Upper lobe of left lung (tissue), 6 donors: ENCODE measurements around the gene MTURN. TPM values are rescaled to one million over a fixed set of nuclear protein-coding genes. Genes with fewer than 3 reads are reported as not detected.

Source experiments
- ATAC-seq, 2 donors: fragments of 200-7000 bp; cut with Tn5 transposase; one replicate each; pipeline ENCODE4 v1.9.1; 2022; ENCODE audit warnings: mild to moderate bottlenecking in 2 of 2, moderate library complexity in 2 of 2; ENCODE audit not compliant: low FRiP score in 2 of 2
- DNase-seq, 2 donors: peaks; one replicate each; pipeline ENCODE4 v3.0.0-alpha.2; 2019 to 2020
- H3K27ac ChIP-seq, 4 donors: fragments of 200-600 bp; sonication (generic); one replicate each; pipeline ENCODE4 v1.5.1; 2016 to 2019
- H3K27me3 ChIP-seq, 4 donors: fragments of 200-600 bp; sonication (generic); one replicate each; pipeline ENCODE4 v1.5.1; 2017 to 2019
- H3K36me3 ChIP-seq, 4 donors: fragments of 200-600 bp; sonication (generic); one replicate each; pipeline ENCODE4 v1.5.1; 2016 to 2019
- H3K4me1 ChIP-seq, 4 donors: fragments of 200-600 bp; sonication (generic); one replicate each; pipeline ENCODE4 v1.5.1; 2018 to 2019
- H3K4me3 ChIP-seq, 4 donors: fragments of 200-600 bp; sonication (generic); one replicate each; pipeline ENCODE4 v1.5.1; 2017 to 2019; ENCODE audit warnings: mild to moderate bottlenecking in 2 of 4, moderate library complexity in 1 of 4
- H3K9me3 ChIP-seq, 4 donors: fragments of 200-600 bp; sonication (generic); one replicate each; pipeline ENCODE4 v1.5.1; 2018 to 2019
- EP300 ChIP-seq, 4 donors: sonication (generic); formaldehyde crosslinking; IDR thresholded peaks; one replicate each; pipeline ENCODE4 v1.5.1; 2017; ENCODE audit warnings: antibody characterized with exemption in 4 of 4, control low read depth in 2 of 4
- POLR2A ChIP-seq, 4 donors: fragments of 450-650 bp; IDR thresholded peaks; one replicate each; pipeline ENCODE4 v1.5.1; 2016 to 2017; ENCODE audit warnings: antibody characterized with exemption in 4 of 4, mild to moderate bottlenecking in 2 of 4
- POLR2AphosphoS5 ChIP-seq, 2 donors: sonication (generic); formaldehyde crosslinking; IDR thresholded peaks; one replicate each; pipeline ENCODE4 v1.5.1; 2017; ENCODE audit warnings: antibody characterized with exemption in 2 of 2
- WGBS, 2 donors: methylation state at CpG; one replicate each; pipeline ENCODE4 v1.1.5; 2017 to 2018; 5-methylcytosine and 5-hydroxymethylcytosine counted together
- total RNA-seq, 6 donors: library from RNA; depleted of rRNA in 4 of 6; stranded (reverse); fragments of >200 nt in 4 of 6; gene quantifications; one replicate each; pipeline versions ENCODE4 v1.1.0 to v1.2.1, GENCODE V29; 2016 to 2021
- TF ChIP-seq, protein P1 (sequence below), 6 experiments: fragments of 450-650 bp in 4 of 6; fragments of 200-600 bp in 2 of 6; sonication (generic) in 2 of 6; IDR thresholded peaks; one replicate each; pipeline ENCODE4 v1.5.1; 2016 to 2019; ENCODE audit warnings: antibody characterized with exemption in 6 of 6
- donor health status: DM: no; HTN: no; CAD: no; lungs with moderate emphysema.
- donor health status: DM: no; HTN: yes; CAD: no; lungs with severe emphysema.

The MTURN gene
- total RNA-seq, 6 donors from 2014 or later, result 27.2 to 112 (median 39.6) TPM

DNA sequence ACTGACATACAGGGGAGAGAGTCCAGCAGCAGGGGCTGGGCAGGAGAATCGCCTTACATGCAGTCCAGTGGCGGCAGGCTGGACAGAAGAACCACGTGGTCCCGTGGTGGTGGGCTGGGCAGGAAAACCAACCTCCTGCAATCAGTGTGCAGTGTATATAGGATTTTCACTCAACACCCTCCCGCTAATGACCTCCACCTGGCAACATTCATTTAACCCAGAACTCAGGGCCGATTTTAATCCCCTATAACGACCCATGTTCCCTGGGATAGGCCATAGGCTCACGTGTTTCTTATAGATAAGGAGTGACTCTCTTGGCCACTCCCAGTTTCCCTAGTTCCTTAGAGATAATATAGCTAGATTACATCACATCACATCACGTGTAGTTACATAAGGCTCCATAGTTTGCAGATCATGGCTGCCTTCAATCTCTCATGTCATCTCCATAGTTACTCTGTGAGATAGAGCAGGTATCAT, 19.4 kb downstream of the MTURN start:
- no peak overlapping the region for H3K4me3 ChIP-seq
- DNase-seq (no peak), ATAC-seq (no peak)
- TF ChIP-seq, protein P1, sequence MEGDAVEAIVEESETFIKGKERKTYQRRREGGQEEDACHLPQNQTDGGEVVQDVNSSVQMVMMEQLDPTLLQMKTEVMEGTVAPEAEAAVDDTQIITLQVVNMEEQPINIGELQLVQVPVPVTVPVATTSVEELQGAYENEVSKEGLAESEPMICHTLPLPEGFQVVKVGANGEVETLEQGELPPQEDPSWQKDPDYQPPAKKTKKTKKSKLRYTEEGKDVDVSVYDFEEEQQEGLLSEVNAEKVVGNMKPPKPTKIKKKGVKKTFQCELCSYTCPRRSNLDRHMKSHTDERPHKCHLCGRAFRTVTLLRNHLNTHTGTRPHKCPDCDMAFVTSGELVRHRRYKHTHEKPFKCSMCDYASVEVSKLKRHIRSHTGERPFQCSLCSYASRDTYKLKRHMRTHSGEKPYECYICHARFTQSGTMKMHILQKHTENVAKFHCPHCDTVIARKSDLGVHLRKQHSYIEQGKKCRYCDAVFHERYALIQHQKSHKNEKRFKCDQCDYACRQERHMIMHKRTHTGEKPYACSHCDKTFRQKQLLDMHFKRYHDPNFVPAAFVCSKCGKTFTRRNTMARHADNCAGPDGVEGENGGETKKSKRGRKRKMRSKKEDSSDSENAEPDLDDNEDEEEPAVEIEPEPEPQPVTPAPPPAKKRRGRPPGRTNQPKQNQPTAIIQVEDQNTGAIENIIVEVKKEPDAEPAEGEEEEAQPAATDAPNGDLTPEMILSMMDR (IDR thresholded peaks at IDR 0.05), result no peak
- TF ChIP-seq POLR2A (IDR thresholded peaks at IDR 0.05) (no peak), POLR2AphosphoS5 (IDR thresholded peaks at IDR 0.05) (no peak), EP300 (IDR thresholded peaks at IDR 0.05) (no peak)
- no peaks in the 10 kb centered on the region for H3K9me3 ChIP-seq
- H3K27ac ChIP-seq, result no peak overlapping the region
- WGBS, 2 donors, result 83 to 89% methylated on average over 9 of the region's 9 CpGs
- H3K4me1 ChIP-seq, result peaks cover 2 to 12% (median 5%) of the 10 kb centered on the region in 4 donors
- peaks cover 0 to 45% (median 16%) of the 10 kb centered on the region in 4 donors for H3K36me3 ChIP-seq
- no peaks in the 10 kb centered on the region for H3K27me3 ChIP-seq

DNA sequence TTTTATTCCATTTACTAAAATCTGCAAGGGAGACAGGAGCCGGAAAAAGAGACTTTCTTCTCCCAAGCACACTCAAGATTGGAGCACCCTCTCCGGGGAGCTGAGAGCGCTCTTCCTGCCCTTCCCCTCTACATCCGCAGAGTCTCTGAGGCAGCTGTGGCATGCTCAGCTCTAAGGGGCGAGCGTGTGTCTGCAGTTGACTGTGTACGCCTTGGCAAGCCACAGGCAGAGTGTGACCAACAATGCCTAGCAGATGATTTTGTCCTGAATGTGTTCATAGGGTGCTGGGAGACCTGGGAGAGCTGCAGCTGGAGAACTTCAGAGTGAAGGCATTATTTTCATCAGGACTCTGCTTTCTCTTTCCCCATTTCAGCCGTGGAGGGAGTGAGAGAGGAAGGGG, 20.7 kb downstream of the MTURN start:
- WGBS, 2 donors, result 65 to 88% methylated on average over 8 of the region's 8 CpGs

DNA sequence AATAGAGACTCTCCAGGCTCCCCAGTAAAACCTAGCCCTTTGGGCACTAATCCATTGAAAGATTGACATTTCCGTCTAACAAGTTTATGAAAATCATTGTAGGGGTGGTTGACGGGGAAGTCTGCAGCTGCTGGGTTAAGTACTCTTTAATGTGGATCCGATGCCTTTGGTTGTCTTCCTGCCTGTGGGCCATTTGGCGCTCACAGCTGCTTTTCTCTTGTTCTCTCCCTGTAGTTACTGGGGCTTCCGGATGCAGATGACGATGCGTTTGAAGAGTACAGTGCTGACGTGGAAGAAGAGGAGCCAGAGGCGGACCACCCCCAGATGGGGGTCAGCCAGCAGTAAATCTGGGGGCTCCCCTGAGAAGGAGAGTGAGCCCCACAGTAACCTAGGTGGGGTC, 22.4 kb downstream of the MTURN start:
- Histone ChIP-seq H3K27me3 (no peaks in the 10 kb centered on the region), H3K9me3 (no peaks in the 10 kb centered on the region), H3K36me3 (peaks cover 0 to 34% (median 11%) of the 10 kb centered on the region in 4 donors), H3K4me1 (peaks cover 9 to 20% (median 14%) of the 10 kb centered on the region in 4 donors), H3K4me3 (no peak overlapping the region), H3K27ac (no peak overlapping the region)
- 85 to 89% methylated on average over 9 of the region's 9 CpGs for WGBS, 2 donors
- no peak for ATAC-seq
- no peak for DNase-seq
- TF ChIP-seq POLR2AphosphoS5 (IDR thresholded peaks at IDR 0.05) (no peak), POLR2A (IDR thresholded peaks at IDR 0.05) (no peak), EP300 (IDR thresholded peaks at IDR 0.05) (no peak)
- TF ChIP-seq, protein P1 (IDR thresholded peaks at IDR 0.05), result no peak

More for the DNA sequence above, 20.7 kb downstream of the MTURN start:
- Histone ChIP-seq H3K4me1 (peaks cover 9 to 20% (median 14%) of the 10 kb centered on the region in 4 donors), H3K9me3 (no peaks in the 10 kb centered on the region), H3K4me3 (no peak overlapping the region), H3K27ac (peak overlapping the region in 2 of 4 donors; percentile 5 to 23), H3K36me3 (peaks cover 0 to 43% (median 16%) of the 10 kb centered on the region in 4 donors), H3K27me3 (no peaks in the 10 kb centered on the region)
- DNase-seq, result peak in 1 of 2 donors; percentile 59
- peak; percentile 33 to 71 for ATAC-seq
- no peak for TF ChIP-seq POLR2A (IDR thresholded peaks at IDR 0.05)
- TF ChIP-seq POLR2AphosphoS5 (IDR thresholded peaks at IDR 0.05), result no peak
- TF ChIP-seq EP300 (IDR thresholded peaks at IDR 0.05), result no peak
- TF ChIP-seq, protein P1 (IDR thresholded peaks at IDR 0.05), result no peak

DNA sequence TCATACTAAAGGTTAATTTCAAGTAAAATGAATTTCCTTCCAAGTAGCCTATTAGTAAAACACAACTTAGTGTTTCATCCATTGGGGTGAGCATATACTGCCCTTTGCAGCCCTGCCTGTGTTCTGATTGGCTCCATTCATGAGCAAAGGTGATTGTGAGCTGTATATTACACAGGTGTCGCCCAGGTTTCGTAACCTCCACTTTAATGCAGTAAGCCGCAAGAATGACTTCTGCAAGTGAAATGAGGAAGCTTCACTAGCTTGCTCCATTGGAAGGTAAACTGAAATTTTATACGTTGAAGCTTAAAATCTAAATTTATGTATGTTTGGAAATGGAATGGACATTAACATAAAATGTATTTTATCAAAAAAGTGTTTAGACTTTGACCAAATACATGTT, 24.4 kb downstream of the MTURN start:
- DNase-seq, result no peak
- peak overlapping the region in 2 of 4 donors; percentile 43 to 47 for H3K27ac ChIP-seq
- H3K4me1 ChIP-seq, result peaks cover 19 to 39% (median 26%) of the 10 kb centered on the region in 4 donors
- no peak overlapping the region for H3K4me3 ChIP-seq
- no peak for ATAC-seq
- peaks cover 0 to 24% (median 3%) of the 10 kb centered on the region in 4 donors for H3K36me3 ChIP-seq
- no peaks in the 10 kb centered on the region for H3K27me3 ChIP-seq
- WGBS, 2 donors, result 57 to 67% methylated on average over 4 of the region's 4 CpGs
- no peaks in the 10 kb centered on the region for H3K9me3 ChIP-seq
- no peak for TF ChIP-seq EP300 (IDR thresholded peaks at IDR 0.05)
- TF ChIP-seq POLR2A (IDR thresholded peaks at IDR 0.05), result no peak
- TF ChIP-seq, protein P1 (IDR thresholded peaks at IDR 0.05), result no peak
- no peak for TF ChIP-seq POLR2AphosphoS5 (IDR thresholded peaks at IDR 0.05)

DNA sequence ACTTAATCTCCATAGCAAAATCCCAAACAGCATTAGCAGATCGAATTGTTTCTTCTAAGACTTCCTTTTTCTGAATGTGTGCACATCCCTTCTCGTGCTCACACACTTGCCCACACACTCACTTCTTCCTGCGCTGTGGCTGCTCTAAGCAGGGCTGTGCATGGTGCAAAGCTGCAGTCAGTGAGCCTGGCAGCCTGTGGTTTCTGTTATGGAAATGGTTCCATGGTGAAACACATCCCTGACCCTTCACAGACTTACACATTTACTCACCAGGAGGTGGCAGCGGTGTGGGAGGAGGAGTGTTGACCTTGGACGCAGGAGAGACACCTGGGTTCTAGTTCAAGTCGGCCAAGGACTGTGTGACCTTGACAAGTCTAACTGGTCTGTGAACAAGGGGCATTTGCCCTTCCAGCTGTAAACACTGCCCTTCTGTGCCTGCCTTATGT, 24.9 kb downstream of the MTURN start:
- peaks cover 0 to 23% (median 2%) of the 10 kb centered on the region in 4 donors for H3K36me3 ChIP-seq
- ATAC-seq (peak; percentile 60 to 79), DNase-seq (peak in 1 of 2 donors; percentile 59)
- WGBS, 2 donors, result 34 to 55% methylated on average over 6 of the region's 6 CpGs
- no peaks in the 10 kb centered on the region for H3K27me3 ChIP-seq
- H3K4me1 ChIP-seq, result peaks cover 24 to 45% (median 30%) of the 10 kb centered on the region in 4 donors
- H3K4me3 ChIP-seq, result no peak overlapping the region
- H3K27ac ChIP-seq, result peak overlapping the region in 3 of 4 donors; percentile 41 to 47 (median 43)
- no peaks in the 10 kb centered on the region for H3K9me3 ChIP-seq
- TF ChIP-seq, protein P1 (IDR thresholded peaks at IDR 0.05), result no peak
- no peak for TF ChIP-seq EP300 (IDR thresholded peaks at IDR 0.05)
- no peak for TF ChIP-seq POLR2AphosphoS5 (IDR thresholded peaks at IDR 0.05)
- peak in 1 of 4 donors; percentile 7 for TF ChIP-seq POLR2A (IDR thresholded peaks at IDR 0.05)
